GM12801 (cell line): ENCODE measurements around the gene SPX.

Experiments
- TF ChIP-seq, protein P1 (sequence below): IDR thresholded peaks from one replicate; pipeline ENCODE4 v1.5.1; 2011; ENCODE audit warnings: control low read depth; ENCODE audit not compliant: insufficient read length; ENCODE audit errors: extremely low read depth

The SPX gene

DNA sequence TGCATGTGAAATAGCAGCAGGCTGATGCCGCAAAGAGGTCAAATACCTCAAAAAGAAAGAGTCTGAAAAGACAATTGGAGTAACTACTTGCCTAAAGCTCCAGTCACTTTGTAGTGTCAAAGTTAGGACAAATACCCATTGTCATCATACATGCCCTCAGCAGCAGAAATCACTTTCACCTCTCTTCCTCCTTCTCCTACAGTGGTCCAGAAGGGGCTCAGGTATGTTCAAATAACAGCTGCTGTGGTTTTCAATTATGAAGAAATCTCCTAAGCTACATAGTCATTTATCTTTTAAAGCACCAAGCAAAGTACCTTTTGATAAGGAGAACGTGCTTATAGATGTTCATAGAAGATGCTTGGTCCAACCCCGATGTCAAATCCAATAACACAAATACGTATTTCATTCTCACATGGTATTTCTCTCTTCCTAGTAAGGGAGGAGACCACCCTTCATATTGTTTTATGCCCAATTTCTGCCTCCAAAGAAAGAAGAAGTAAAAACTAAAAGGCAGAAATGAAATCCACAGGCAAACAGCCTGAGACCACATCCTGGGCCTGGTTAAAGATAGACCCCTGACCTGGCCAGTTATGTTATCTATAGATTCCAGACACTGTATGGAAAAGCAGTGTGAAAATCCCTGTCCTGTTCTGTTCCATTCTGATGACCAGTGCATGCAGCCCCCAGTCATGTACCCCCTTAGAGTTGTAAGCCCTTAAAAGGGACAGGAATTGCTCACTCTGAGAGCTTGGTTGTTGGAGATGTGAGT is 54.8 kb downstream of the SPX start:
- TF ChIP-seq, protein P1, sequence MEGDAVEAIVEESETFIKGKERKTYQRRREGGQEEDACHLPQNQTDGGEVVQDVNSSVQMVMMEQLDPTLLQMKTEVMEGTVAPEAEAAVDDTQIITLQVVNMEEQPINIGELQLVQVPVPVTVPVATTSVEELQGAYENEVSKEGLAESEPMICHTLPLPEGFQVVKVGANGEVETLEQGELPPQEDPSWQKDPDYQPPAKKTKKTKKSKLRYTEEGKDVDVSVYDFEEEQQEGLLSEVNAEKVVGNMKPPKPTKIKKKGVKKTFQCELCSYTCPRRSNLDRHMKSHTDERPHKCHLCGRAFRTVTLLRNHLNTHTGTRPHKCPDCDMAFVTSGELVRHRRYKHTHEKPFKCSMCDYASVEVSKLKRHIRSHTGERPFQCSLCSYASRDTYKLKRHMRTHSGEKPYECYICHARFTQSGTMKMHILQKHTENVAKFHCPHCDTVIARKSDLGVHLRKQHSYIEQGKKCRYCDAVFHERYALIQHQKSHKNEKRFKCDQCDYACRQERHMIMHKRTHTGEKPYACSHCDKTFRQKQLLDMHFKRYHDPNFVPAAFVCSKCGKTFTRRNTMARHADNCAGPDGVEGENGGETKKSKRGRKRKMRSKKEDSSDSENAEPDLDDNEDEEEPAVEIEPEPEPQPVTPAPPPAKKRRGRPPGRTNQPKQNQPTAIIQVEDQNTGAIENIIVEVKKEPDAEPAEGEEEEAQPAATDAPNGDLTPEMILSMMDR: no peak
